Measurements from ENCODE around the gene COL23A1.
"Not testable (repeated sequence)": the region's sequence is repeated elsewhere in the genome, so short reads cannot be mapped to it uniquely, and the experiment has no call there.

Gene COL23A1

DNA sequence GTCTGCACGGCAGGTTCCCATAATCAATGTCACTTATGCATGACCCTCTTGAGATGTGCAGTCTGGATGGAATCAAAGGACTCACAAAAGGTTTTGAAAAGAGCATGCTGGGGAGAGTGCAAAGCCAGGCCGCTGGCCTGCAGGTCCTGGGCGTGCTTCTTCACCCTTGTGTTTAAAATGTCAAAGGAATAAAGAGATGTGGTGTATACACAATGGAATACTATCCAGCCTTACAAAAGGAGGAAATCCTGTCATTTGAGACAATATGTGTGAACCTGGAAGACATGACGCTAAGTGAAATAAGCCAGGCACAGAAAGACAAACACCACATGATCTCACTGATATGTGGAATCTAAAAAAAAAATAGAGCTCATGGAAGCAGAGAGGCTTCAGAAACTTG, 220.1 kb downstream of the COL23A1 start:
- no peak for DNase-seq

DNA sequence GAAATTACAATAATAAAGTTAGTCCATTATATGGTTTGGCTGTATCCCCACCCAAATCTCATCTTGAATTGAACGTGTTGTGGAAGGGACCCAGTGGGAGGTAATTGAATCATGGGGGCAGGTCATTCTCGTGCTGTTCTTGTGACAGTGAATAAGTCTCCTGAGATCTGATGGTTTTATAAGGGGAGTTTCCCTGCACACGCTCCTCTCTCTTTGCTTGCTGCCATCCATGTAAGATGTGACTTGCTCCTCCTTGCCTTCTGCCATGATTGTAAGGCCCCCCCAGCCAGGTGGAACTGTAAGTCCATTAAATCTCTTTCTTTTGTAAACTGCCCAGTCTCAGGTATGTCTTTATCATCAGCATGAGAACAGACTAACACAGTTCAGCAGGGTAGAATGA, 220.7 kb downstream of the COL23A1 start:
- DNase-seq = not testable (repeated sequence)

DNA sequence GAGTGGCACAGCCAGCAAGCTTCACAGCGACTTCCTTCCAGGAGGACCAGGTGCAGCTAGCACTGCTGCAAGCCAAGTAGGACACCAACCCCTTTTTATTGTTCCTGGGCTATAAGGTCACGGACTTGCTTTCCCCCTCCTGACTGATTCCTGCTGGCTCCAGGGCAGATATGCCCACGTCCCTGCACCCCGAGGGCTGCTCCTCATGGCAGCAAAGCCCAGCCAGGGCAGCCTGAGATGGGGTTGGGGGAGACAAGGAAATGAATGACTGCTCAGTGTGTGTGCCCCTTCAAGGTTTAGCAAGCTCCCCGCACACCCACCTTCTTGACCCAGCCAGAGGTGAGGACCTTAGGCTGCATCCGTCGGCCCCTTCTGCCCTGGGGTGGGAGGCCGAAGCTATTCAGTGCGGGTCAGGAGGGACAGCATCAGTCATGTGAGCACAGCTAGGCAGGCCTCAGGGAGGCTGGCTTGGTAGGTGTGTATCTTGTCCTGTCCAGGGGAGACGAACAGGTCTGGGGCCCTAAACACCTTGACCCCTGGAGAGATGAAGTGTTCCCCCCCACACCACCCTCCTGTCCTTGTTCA, 221.4 kb downstream of the COL23A1 start:
- no peak for DNase-seq

DNA sequence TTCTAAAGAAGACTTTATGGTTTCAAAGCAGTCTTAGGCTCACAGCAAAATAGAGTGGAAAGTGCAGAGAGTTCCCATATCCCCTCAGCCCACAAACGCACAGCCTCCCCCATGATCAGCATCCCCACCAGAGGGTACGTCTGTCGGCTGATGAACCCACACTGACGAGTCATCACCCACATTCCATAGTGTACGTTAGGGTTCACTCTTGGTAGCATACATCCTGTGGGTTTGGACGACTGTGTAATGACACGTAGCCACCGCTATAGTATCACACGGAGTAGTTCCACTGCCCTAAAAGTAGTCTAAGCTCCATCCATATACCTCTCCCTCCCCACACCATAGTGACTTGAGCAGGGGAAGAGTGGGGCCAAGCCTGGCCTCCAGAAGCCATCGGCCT, 221.9 kb downstream of the COL23A1 start:
- DNase-seq = no peak

DNA sequence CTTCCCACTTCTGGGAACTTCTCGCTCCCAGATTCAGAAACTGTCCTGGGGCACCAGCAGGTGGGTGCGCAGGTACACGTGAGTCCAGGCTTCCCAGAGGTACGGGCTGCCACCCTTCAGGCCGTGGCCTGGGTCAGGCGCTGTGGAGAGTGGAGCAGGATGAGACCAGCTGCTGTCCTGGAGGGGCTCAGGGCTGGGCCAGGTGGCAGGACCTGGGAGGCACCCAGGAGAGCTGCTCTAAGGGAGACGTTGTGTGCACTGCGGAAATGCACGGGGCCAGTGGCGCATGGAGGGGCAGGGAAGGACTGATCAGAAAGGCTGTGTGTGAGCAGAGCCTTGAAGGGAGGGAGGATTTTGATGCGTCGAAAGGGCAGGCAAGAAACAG, 222.5 kb downstream of the COL23A1 start:
- DNase-seq = no peak

DNA sequence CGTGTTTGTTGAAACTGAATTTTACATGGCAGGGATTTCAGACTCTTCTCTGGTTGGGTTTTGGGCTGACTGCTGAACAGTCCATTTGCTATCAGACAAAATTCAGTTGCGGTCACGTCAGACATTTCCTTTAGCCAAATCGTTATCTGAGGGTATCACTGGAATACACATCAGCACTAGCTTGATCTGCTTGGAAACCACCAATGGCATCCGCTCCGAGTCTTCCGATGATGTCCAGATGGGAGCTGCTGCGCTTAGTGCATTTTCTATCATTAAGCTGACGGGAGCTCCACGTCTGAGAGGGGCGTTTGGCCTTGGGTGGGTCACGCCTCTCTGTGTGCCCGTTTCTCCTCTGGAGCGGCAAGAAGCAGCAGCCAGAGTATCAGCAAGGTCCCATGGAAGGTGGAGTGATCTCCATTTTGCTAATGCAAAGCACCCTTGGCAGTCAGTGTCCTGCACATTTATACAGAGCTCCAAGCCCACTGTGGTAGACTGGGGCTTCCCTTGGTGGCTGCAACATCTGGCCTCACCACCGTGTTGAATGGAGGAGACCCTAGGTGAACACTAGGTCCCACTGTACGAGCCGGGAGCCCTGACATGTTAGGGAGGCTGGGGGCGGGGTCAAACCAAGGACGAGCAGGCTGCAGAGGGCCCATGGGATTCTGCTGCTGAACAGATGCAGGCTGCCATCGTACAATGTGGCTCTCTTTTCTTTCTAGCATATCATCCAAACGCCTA, 223.0 kb downstream of the COL23A1 start:
- no peak for DNase-seq

DNA sequence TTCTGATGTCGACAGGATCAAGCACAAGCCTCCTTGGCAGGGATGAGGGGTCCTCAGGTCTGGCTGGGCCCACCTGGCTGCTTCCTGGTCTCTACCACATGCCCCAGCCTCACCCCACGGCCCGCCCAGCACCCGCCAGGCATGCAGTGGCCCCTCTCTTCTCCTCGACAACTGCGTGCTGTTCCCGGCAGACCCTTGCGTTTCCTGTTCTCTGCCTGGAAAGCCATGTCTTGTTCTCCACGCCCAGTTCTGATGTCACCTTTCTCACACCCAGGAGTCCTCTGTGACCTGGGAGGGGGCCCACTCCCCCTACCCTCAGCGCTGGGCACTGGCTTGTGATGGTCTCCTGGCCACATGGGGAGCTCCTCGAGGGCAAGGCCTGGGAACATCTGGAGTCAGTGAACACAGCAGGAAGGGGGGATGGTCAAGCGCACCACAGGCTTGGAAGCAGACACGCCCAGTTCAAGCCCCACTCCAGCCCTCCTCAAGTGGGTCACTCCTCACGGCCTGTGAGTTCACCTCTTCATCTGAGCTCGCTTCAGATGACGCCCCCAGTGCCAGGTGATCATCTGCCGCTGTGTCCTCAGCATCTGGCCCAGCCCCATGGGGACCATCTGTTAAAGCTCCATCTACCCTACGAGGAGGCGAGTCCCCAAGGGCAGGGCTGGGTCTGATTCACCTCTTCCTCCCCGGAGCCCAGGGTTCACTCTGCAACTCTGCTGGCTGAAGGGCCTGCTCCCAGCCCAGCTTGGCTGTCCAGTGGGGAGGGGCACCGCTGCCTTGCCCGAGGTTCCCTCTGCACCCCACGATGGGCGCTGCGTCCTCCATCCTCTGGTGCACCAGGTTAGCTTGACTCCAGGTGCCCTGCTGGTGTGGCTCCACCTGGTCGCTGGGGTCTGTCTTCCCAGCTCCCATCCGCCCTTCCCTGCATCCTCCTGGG, 224.4 kb downstream of the COL23A1 start:
- no peak for DNase-seq

DNA sequence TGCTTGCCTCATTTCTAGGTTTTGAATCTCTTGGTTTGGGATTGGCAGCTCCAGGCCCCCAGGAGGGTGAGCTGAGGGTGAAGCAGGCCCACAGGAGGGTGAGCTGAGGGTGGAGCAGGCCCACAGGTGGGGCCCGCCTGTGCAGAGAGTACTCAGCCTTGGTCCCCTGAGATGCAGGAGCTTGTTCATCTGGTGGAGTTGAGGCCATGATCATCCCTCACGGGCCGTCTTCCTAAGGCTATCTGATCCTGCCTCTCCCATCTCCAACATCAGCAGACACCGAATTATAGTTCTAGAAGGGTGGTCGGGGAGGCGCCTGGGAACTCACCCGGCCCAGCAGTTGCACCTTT, 225.9 kb downstream of the COL23A1 start:
- no peak for DNase-seq

DNA sequence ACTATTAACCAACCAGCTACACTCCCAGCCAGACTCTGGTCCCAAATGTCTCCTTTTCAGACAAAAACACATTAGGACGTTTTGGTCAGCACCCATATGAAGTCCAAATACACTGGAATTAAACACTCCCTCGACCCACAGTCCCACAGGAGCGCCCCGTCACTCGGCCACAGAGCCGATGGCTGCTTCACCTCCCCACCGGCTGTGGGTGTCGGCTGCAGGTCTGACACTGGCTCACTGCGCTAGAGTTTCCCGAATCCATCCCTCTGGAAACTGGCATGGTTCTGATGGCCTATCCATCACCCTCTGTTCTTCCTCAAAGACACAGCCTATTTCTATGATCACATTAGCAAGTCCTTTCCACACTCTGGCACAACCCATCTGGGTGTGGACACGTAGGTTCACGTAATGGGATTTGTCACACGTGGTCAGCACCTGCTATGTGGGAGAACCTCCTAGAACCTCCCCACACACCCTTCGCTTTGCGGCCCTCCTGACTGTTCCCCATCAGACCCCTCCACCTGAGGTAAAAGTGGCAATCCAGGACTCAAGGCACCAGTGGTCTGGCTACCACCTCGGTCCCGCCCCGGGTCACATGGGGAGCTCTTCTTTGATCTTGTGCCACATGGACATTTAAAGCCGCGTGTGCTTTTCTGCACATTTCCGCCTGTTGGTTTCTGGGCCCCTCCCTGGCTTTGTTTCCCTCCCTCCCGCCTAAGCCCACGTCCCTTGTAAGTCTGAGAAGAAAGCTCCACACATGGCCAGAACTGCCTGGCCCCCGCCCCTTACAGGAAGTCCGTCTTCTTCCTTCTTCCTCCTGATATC, 226.5 kb downstream of the COL23A1 start:
- no peak for DNase-seq

DNA sequence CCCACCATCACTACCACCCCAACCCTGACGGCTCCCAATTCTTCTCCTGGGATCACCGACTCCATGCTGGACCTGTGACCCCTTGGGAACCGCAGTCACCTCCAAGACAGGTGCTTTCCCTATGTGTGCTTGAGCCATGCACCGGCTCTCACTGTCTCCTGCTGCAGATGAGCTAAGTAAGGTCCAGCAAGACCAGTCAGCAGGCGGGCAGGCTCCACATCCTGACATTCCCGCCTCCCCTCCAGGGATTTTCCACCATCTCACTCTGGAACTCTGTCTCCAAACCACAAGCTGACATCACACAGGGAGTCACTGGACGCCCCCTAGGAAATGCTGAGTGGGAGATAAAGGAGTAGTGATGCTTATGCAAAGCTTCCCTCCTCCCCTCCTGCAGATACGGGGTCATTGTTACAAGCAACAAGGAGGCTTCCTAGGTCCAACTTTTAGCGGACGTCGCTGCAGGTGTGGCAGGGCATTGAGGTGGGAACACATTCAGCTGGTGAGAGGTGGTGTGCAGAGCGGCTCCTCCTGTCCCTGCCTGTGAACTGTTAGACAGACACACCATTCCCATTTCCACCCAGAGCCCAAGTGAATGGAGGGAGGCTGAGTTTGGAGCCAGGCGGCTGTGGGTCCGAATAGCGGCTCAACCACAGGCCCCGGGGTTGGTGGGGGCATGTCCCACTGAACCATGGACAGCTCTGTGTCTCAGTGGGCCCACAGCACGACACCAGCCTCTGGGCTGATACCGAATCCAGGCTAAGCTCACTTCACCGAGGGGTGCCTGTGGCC, 228.3 kb downstream of the COL23A1 start:
- DNase-seq = no peak

DNA sequence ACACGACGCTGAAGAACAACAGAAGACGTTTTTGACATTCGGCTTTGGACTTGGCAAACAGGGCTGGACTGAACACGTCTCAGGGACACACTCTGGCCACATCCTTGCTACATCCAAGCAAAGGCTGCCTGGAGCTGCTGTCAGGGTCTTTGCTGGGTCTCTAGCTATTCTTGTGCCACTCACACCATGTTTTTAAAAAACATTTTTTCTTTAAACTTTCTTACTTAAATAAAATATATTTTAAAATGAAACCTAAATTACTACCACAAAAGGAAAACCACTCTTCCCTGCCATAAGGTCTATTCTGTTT, 229.3 kb downstream of the COL23A1 start:
- DNase-seq = no peak

DNA sequence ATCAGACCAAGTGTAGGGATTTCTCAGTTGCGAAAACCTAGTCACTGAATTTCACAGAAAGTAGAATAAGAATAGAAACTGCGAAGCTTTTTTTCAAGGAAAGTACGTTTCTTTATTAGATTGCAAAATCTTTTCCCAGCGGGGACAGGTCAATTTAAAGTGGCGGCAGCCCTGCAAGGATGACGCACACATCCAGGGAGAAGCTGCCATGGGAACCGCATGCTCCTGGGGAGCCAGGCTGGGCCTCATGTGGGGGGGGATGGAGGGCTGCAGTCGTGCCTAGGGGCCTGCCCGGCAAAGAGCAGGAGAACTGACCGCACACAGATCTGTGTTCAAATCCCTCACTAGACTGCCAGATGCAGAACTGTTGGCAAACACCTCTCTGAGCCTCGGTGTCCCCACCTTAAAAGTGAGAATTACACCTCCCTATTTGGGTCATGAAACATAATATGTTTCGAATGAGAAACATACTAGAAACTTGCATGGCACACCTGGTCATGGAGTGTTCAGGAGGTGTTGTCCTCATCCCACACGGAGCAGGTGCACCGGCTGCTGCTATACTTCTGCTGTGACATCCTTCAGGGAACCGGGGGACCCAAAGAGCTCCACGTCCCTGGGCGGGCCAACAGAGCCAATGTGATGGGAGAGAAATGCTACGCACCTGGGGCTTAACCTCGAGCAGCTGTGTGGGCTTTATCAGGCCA, 229.8 kb downstream of the COL23A1 start:
- no peak for DNase-seq

DNA sequence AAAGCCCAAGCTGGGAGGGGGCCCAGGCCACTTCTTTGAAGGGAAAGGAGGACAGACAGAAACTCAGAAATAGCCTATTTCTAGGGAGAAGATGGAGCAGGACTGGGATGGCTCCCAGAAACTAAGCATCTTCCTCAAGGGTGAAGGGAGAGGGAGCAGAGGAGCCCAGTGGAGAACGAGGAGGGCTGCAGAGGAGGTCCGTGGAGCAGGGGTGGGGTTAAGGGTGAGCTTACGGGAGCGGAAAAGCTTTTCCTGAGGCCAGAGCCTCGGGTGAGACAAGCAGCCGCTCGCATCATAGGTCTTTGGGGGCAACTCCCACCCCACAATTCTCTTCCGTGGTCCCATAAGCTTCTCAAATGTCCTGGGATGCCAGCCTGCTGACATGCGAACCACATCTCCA, 230.5 kb downstream of the COL23A1 start:
- DNase-seq = no peak

DNA sequence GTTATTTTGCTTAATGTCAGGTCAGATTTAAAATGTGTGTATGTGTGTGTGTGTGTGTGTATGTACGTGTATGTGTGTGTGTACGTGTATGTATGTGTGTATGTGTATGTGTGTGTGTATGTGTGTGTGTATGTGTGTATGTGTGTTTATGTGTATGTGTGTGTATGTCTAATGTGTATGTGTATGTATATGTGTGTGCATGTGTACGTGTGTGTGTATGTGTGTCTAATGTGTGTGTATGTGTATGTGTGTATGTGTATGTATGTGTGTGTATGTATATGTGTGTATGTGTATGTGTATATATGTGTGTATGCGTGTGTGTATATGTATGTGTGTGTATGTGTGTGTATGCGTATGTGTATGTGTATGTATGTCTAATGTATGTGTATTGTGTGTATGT, 232.5 kb downstream of the COL23A1 start:
- DNase-seq = no peak

DNA sequence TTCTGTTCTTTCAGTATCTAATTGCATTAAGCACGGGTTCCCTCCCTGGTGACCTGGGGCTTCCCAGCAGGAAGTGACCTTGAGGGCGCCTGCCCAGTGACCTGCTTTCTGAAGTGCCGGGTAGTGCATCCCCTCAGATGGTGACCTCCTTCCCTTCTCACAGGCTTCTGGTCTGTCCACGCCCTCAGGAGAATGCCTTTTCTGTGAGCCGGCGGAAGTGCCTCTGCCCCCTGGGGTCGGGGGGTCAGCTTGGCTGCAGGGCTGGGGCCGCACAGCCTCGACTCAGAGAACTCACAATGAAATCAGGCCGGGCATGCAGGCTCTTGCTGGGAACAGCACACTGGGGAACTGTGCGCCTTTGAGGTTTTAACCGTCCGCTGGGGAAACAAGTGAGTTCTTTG, 233.1 kb downstream of the COL23A1 start:
- no peak for DNase-seq

DNA sequence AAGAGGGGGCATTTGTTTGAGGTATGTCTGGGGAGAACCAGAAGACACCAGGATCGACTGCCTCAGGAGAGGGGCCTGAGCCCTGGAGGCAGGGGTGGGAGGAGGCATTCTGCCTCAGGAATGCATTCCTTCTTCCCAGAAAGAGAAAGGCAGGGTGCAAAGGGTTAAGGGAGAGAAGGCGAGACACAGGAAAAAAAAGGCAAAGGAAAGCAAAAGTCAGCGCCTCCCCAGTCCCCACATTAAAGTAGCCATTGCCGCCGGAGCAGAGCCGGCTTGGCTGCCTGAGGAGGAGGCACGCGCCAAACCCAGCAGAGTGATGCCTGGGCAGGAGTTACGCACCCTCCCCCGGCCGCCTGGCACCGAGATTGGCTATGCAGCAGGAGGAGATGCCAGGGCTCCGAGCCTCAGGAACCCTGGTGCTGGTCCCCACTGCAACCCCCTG, 233.7 kb downstream of the COL23A1 start:
- DNase-seq = no peak

DNA sequence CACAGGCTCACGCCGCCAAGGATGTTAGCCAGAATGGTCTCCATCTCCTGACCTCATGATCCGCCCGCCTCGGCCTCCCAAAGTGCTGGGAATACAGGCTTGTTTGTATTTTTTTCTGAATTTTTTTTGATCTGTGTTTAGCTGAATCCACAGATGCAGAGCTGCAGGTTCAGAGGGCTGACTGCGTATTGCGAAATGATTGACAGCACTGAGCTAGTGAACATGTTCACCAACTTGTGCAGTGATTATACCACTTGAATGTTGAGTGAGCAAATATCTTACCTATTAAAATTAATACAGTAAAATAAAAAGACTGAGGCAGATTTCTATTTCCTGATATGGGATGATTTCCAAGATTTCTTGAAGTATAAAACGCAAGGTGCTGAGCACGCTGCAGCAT, 234.5 kb downstream of the COL23A1 start:
- DNase-seq = no peak

DNA sequence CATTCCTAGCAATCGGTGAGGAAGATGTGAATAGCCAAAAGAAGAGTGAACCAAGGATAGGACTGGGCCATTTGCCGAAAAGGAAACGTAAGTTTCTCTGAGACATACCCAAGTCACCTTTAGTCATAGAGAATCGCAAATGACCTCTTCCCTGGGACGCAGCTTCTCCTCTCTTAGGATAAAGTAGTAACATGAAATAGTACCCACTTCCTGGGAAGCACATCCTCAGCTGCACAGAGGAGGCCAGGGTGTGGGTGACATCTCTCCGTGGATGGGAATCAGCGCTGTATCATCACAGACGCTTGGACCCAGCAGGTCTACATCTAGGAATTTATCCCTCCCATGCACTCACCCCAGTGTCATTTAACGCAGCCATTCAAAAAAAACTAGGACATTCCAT, 236.7 kb downstream of the COL23A1 start:
- no peak for DNase-seq

DNA sequence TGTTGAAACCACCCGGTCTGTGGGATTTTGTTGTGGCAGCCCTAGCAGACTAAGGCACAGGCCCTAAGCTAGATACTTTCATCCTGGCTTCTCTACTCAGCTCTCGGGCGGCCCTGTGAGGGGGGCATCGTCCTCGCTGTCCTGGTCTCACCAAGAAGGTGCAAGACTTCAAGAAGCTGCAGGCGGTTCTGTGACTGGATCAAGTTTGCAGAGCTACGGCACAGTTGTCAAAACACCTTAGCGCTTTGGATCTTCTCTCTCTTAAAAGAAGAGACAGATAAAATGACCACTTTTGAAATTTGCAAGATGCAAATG, 238.2 kb downstream of the COL23A1 start:
- no peak for DNase-seq

DNA sequence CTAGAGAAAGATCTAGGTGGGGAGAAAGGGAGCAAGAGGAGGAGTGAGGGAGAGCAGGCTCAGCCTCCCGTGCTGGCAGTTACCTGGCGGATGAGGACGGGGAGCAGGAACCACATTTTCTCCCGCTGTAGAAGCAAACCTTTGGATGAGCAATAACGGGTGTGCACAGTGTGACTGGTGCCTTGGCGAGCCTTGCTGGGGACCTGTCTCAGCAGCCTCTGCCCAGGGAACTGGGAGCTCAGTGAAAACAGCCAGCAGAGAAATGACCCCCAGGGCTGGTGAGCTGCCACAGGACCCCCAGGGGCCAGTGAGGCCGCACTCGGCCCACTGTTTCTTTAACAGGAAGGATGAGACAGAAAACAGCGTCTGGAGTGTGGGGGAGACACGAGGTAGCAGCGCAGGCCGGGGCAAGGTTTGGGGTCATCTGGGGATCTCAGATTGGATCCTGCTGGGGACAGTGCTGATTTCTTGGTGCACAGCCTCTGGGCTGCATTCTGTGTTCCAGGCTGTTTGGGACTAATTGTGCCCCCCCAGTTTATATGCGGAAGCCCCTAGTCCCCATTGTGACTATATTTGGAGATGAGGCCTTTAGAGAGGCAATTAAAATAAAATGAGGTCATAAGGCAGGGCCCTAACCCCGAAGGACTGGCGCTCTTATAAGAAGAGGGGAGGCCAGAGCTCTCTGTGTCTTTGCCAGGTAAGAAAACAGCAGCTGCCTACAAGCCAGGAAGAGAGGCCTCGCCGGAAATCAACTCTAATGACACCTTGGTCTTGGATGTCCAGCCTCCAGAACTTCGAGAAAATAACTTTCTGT, 238.8 kb downstream of the COL23A1 start:
- no peak for DNase-seq
